Activated T-helper 1 cell treated with anti-CD3 and anti-CD28 coated beads, Interleukin-2, amount 50 U/mL, for 16 hours (primary cell): ENCODE data around the gene CD58.
A peak's percentile ranks its signal among the peaks of the same experiment; 100 is the strongest.

ENCODE experiments used
- DNase-seq, 2 donors: peaks; one replicate each; pipeline ENCODE4 v3.0.0-alpha.2; 2020; ENCODE audit warnings: low read depth in 1 of 2, low spot score in 1 of 2

The CD58 gene

GRCh38 chr1:116544588-116545358, 26.1 kb downstream of the CD58 start:
- no peak for DNase-seq

- no peak for DNase-seq
These were observed 30.7 kb downstream of the CD58 start for GRCh38 chr1:116540088-116540487.

GRCh38 chr1:116538544-116538943, 32.3 kb downstream of the CD58 start:
- DNase-seq = no peak

- DNase-seq = no peak
These were observed 32.9 kb downstream of the CD58 start for GRCh38 chr1:116537898-116538297.

- DNase-seq = no peak
These were observed 33.6 kb downstream of the CD58 start for GRCh38 chr1:116537040-116537831.

GRCh38 chr1:116534014-116534739, 36.6 kb downstream of the CD58 start:
- no peak for DNase-seq

- no peak for DNase-seq
These were observed 37.4 kb downstream of the CD58 start for GRCh38 chr1:116533429-116533820.

- DNase-seq = no peak
These were observed 38.0 kb downstream of the CD58 start for GRCh38 chr1:116532671-116533428.

- DNase-seq = no peak
These were observed 38.9 kb downstream of the CD58 start for GRCh38 chr1:116531917-116532316.

- no peak for DNase-seq
These were observed 41.1 kb downstream of the CD58 start for GRCh38 chr1:116529681-116530080.

GRCh38 chr1:116529199-116529631, 41.6 kb downstream of the CD58 start:
- no peak for DNase-seq

GRCh38 chr1:116528329-116529083, 42.3 kb downstream of the CD58 start:
- DNase-seq = no peak

- DNase-seq = no peak
These were observed 45.4 kb downstream of the CD58 start for GRCh38 chr1:116525440-116525839.

GRCh38 chr1:116521186-116521585, 49.6 kb downstream of the CD58 start:
- DNase-seq = no peak

- DNase-seq = no peak
These were observed 52.4 kb downstream of the CD58 start for GRCh38 chr1:116518400-116518799.

- no peak for DNase-seq
These were observed 54.2 kb downstream of the CD58 start for GRCh38 chr1:116516631-116517030.

GRCh38 chr1:116515702-116516101, 55.1 kb downstream of the CD58 start:
- DNase-seq = no peak

GRCh38 chr1:116514708-116515525, 55.9 kb downstream of the CD58 start:
- peak in 1 of 2 donors; percentile 46 for DNase-seq

- DNase-seq = no peak
These were observed 56.9 kb downstream of the CD58 start for GRCh38 chr1:116513956-116514355.
